ENCODE results near the gene KIF3C.
A peak's percentile ranks its signal among the peaks of the same experiment; 100 is the strongest.
"Not testable (repeated sequence)": the region's sequence is repeated elsewhere in the genome, so short reads cannot be mapped to it uniquely, and the experiment has no call there.

The KIF3C gene

DNA sequence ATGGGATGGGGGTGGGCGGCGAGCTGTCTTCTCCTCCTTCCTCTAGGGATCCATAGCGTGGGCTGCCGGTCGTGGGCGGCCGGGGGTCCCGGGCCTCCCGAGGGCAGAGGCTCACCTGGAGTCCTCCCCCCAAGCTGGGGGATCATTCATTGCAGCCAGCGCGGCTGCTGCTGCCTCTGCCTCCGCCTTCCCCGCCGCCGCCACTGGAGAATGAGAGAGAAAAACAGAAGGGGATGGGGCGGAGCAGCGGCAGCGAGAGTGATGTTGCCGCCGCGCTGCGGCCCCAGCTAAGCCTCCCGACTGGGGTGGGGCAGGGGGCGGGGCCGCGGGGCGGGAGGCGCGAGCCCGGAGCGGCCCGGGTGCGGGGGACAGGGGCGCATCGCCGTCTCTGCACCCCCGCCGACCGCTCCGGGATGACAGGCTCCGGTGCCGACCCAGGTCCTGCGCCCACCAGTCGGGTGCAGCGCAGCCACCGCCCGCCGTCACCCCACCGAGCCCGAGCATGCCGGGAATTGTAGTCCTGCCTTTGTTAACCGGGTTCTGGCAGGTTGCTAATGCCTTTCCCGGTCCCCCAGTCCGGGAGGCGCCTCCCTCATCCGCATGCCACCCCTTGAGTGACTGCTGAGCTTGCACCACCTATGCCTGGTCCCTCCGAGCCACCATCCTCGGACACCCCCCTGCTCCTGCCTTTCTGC, at the start of gene KIF3C:
Gene KIF3C (minus strand): TSS at position 225 of the 695 bp plus-strand sequence. CDS start 580 bp downstream, outside the sequence.
- peak; percentile 91 to 95 (median 93) for DNase-seq

DNA sequence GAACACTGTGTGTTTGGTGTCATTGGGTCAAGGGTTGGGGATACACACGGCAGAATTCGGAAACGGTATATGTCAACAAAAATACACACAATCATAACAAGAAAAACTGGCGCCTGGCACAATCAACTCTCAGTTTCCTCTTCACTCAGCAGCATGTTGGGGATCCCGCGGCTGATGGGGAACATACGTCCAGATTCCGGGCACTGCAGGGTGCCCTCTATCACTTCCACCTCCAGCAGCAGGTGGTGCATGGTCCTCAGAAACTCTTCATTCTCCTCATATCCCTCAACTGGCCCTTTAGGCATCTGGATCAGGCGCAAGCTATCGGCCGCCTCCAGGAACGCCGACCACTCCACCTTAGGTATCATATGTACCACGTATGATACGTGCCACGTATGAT, 45.8 kb upstream of the KIF3C start:
- DNase-seq: not testable (repeated sequence)

DNA sequence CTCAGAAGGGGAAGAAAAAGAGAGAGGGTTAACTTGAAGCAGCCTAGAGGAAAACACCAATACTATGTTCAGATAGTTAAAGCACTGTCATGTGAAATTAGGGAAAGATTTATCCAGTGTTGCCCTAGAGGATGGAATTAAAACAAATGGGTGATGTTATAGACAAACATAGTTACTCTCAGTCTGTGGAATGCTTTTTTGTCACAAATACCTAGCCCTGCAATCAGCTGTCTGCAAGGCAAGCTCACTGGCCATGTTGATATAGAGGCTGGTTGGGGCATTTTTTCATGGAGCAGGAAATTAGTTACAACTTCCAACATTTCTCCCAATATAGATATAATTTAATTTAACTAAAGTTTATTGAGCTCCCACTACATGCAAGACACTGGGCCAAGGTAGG, 43.2 kb upstream of the KIF3C start:
- no peak for DNase-seq

DNA sequence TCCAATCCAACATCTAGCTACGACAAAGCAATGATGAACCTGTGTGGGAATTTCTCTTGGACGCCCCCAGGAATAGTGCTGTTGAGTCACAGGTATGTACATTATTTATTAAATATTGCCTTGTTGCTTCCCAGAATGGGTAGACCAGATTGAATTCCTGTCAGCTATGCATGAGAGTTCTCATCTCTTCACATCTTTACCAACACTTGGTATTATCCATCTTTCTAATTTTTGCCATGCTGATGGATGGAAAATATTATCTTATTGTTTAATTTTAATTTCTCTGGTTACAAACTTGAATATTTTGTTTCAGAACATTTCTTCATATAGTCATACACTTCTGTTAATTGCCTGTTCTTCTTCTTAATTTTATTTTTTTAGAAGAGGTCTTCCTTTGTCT, 42.0 kb upstream of the KIF3C start:
- DNase-seq: no peak

DNA sequence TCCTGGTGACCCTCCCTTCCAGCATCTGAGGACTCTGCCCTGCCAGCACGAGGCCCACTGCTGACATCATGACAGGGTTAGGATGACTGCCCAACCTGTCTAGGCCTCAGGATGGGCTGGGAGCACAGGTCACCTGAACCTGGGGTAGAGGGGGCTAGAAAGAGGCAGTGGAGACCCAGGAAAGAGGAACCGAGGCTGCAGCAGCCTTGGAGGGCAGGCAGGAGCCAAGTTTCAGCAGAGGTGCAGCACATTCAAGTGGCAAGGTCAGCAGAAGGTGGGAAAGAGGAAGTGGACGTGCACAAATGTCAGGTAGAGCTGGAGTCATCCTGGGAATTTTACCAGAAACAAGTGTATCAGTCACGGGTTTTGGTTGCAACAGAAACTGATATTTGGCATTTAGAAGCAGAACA, 37.9 kb upstream of the KIF3C start:
- no peak for DNase-seq

DNA sequence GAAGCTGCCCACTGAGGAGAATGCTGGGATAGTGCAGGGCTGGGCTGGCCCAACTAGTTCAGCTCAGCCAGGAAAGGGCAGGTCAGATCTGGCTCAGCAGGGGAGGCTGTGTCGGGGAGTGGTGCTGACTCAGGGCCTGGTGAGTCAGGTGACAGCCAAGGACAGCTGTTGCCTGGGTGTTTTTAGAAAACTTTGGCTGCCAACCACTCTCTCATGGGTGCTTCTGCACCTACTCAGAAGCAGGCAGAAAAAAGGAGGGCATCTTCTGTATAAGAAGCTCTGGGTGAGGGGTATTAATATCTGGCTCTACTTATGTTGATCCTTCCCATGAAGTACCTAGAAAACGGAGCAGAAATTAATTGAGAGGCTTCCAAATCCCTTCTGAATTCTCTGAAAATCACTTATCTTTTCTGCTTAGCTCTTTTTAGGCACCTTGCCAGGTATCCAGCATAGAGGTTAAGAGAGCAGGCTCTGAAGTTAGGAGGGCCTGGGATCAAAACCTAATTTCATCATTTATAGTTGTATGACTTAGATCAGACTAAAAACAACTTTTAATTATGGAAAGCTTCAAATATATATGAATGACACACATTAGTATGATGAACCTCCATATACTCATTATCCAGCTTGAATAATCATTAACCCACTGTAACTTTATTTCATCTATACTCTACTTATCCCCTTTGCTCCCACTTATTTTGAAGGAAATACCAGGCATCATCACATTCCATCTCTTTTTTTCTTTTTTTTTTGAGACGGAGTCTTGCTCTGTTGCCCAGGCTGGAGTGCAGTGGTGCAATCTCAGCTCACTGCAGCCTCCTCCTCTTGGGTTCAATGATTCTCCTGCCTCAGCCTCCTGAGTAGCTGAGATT, 36.1 kb upstream of the KIF3C start:
- peak; percentile 21 to 61 (median 34) for DNase-seq

DNA sequence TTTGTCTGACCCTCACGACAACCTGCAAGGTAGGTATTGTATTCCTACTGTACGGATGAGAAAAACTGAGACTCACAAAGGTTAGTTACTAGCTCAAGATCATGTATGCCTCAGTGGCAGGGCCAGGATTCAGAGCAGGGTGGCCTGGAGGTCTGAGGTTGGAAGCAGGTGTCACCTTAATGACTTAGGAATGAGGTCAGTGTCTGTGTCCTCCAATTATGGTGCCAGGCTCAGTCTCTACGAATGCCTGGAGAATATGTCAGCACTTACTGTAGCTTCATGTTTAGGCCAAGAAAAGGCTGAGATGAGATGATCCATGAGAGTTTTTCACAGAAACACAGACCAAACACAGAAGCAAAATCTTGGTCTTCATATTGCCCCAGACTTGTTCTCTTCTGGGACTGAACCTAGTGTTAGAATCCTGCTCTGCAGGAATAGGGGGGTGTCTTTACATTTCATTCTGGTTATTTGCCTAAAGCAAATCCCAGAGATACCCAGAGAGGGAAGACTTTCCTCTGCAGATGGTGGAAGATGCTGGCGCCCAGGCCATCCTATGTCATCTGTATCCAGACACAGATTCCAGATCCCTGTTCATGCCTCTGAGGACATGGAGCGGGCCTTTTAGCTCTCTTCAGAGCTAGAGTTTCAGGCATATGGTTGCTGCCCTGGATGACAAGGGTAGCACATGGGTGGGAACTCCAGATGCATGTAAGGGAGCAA, 35.3 kb upstream of the KIF3C start:
- no peak for DNase-seq

DNA sequence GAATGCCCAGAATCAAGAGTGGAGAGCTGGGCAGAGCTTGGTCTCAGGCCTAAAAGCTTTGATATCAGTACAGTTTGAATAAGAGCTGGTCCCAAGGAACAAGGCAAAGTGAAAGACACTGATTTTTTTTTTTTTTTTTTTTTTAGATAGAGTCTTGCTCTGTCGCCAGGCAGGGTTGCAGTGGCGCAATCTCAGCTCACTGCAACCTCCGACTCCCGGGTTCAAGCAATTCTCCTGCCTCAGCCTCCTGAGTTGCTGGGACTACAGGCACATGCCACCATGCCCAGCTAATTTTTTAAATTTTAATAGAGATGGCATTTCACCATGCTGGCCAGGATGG, 34.4 kb upstream of the KIF3C start:
- not testable (repeated sequence) for DNase-seq

DNA sequence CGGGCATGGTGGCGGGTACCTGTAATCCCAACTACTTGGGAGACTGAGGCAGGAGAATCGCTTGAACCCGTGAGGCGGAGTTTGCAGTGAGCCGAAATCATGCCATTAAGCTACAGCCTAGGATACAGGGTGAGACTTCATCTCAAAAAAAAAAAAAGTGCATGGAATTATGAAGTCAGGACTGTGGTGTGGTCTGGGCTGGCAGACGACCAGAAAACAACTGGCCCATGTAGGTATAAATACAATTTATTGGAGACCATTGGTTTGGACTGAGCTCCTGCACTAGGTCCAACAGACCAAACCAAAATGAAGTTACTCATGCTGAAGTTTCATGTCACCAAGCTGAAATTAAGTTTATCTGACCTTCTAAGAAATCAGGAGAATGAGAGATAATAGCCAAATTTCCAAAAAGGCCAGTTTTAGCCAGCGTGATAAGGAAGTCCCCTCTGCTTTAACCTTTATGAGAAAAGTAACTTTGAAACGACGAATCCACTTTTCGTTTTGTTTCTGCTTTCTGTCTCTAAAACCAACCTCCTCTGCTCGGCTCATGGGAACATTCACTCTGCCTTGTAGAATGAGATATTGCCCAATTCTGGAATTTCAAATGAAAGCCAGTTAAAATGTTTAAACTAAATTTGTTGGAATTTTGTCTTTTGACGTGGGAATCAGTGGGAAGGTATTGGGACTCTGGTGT, 33.9 kb upstream of the KIF3C start:
- DNase-seq: no peak

DNA sequence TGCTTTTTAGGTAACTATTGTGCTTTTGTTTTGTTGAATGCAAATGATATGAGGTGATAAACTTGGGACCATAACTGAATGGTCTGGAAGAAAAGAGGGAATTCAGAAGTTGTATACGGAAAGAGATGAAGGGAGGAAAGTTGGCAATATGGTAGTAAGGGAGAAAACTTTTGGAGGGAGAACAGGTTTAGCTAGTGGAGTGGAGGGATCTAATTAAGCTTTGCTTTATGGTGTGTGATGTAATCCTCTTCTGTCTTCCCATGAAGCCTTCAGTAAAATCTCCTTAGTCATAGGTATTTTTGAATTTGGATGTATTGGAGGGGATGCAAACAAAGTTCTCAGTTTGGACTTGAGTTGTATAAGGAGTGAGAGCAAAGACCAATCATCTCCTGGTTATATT, 31.4 kb upstream of the KIF3C start:
- no peak for DNase-seq

DNA sequence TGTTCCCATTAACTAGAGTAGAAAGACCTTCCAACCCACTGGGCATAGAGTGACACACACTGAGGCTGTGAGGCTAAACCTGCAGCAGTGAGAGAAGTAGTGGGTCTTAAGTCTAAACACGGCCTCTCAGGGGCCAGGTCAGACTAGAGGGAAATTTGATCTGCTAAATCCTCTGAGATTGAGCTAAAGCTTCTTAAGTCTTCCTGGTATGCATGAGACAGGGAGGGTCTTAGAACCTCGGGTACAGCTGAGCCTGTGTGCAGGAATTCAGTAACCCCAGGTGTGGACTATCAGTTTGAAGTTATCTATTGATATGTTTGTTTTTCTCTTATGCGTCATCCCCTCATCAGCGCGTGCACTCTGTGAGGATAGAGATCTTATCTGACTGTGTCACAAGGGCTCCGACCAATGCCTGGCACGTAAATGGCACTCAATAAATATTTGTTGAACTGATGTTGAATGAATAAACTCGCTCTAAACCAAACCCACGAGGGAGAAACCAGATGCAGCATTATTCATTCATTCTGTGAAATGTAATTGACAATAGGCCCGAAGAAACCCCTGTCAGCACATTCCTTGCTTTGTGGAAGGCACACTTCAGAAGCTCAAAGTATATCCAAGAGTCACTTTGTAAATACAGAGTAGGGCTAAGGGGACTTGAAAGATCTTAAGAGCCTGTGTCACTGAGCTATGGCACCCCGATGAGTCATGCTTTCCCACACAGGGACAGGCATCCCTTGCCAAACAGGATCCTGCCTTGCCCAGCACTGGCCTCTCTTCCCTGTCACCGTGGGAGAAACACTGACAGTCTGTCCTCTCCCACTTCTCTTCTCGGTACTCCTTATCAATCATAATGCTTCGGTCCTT, 29.9 kb upstream of the KIF3C start:
- peak in 2 of 3 experiments; percentile 43 to 46 for DNase-seq

DNA sequence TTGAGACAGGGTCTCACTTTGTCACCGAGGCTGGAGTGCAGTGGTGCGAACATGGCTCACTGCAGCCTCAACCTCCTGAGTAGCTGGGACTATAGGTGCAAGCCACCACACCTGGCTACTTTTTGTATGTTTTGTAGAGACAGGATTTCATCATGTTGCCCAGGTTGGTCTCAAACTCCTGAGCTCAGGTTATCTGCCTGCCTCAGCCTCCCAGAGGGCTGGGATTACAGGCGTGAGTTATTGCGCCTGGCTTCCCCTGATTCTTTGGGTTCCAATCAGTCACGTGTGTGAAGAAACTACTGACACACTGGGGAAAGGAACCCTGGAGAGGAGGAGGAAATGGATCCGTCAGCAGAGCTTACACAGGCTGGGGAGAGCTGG, 29.3 kb upstream of the KIF3C start:
- DNase-seq: no peak

DNA sequence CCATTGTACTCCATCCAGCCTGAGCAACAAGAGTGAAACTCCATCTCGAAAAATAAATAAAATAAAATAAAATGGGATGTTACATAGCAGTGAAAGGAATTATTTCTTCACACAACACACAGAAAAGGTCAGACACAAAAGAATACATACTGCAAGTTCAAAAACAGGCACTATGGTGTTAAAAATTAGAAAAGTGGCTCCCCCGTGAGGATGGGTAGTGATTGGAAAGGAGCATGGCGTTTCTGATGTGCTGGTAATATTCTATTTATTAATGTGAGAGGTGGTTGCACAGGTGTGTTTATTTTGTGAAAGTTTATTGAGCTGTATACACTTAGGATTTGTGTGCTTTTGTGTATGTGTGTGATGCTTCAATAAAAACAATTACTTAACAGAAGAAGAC, 28.6 kb upstream of the KIF3C start:
- no peak for DNase-seq

DNA sequence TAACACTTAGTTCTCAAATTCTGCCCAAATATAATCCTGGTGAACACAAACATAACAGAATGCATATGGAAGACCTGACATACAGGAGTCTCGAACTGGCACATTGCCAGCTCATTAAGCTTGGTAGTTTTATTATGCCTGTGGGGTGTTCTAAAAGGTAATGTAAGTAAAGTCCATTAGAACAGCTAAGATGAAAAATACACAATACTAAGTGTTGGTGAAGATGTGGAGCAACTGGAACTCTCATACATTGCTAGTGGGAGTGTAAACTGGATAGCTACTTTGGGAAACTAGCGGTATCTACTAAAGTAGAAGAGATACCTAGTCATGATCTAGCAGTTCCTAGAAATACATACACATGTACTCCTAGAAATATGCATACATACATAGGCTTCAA, 27.3 kb upstream of the KIF3C start:
- no peak for DNase-seq

DNA sequence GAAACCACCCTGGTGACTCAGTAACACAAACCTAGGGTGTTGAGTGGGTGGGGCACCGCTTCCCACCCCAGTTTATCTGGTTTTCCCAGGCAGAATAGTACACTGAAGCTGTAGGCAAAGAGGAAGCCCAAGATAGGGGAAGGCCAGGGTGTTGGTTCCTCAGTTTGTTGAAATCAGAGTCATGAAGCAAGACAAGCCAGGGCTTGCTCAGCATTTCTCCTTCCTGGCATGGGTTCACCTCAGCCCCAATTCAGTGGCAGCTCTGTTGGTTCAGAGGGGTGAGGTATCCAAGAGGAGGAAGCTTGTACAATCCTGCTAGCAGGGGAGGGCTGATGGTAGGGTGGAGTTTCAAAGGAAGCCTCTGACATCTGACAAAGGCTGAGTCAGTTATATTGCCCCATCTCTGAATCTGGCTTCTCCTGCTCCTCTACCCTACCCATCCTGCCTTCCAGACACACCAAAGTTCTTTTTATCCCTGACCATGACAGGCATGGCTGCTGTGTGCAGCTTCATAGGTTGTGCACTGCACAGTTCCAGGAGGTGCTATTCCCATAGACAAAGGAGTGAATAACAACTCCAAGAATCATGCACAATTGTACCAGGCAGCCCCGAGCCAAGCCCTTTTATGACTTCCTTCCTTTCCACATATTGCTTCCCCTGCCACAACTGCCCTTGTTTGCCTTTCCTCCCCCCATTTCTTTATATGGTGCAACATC, 26.7 kb upstream of the KIF3C start:
- DNase-seq: no peak

DNA sequence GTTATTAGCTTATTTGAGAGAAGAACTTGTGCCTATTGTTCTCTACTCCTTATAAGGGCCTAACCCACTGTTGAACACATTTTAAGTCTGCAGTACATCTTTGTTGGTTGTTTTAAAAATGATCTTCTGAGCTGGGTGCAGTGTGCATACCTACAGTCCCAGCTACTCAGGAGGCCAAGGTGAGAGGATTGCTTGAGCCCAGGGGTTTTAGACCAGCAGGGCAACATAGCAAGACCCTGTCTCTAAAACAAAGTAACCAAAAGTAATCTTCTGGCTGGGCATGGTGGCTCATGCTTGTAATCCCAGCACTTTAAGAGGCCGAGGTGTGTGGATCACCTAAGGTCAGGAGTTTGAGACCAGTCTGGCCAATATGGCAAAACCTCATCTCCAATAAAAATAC, 25.8 kb upstream of the KIF3C start:
- no peak for DNase-seq

DNA sequence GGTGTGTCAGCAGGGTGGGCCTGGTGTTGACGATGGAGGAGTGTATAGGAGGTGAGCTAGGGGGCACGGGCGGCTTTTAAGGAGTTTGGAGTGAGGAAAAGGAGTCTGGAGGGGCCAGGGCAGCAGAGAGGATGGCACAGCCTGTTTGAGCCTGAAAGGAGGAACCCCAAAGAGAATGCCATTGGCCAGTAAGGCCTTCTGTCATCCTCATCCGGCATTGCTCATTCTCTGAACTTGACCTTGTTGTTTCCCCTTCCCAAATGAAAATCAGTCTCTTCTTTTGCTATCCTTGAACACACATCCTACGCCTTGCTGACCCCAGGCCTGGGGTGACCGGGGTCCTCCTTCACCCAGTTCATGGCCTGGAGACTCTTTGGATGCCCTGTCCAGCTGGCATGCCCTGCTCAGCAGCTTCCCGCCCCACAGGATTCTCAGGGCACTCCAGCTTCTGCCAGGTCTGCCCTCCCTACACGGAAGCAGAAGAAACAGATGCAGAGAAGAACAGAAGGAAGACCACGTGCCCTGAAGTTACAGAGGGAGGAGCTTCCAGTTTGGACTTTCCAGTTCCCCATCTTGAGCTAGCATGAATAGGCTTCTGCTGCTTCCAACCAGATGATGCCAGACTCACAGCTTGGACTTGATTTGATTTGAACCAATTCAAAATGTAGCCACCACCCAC, 20.5 kb upstream of the KIF3C start:
- DNase-seq: no peak

DNA sequence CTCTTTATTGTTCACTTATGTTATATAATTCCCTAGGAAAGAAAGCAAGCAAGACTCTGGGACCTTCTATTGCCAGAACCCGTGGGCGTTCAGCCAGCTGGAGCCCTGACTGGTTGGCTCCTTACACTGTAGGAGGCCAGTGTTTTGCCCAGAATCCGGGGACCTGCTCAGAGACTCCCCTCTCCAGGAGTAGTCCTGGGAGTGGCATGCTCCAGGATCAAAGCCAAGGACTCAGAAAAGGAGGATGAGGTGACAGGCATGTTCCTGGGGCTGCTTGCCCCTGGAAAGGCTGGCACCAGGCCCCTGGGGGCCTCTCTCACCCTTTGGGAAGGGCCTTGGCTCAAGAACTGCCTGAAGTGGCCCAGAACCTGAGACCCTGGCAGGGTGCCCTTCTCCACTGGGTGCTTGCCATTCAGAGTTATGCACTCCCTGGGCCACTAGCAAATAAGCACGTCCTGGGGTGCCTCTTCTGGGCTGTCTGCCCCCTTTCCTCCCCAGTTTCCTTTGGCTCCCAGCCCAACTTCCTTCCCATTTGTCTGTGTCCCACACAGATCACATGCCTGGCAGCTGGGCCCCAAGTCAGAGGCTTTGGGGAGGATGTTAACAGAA, 19.6 kb upstream of the KIF3C start:
- no peak for DNase-seq

DNA sequence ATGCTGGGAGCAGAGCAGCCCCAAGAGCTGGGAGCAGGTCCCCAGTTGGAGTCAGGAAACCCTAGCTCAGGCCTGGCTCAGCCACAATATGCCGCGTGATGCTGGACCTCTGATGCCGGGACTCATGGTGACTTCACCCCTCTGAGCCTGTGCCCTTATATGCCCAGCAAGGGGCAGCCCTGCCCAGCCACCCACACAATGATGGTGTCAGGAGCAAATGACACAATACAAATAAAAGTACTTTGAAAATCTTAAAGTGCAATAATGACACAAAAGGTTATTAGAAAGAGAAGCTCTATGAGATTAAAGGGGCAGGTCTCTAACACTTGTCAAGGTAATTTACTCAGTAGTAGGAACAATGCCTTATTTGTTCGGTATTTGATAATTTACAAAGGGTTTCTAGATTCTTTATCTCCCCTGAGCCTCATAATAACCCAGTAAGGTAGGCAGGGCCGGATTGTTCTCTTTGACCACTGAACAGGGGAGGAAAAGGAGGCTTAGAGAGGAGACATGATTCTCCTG, 18.3 kb upstream of the KIF3C start:
- DNase-seq: peak in 1 of 3 experiments; percentile 52

DNA sequence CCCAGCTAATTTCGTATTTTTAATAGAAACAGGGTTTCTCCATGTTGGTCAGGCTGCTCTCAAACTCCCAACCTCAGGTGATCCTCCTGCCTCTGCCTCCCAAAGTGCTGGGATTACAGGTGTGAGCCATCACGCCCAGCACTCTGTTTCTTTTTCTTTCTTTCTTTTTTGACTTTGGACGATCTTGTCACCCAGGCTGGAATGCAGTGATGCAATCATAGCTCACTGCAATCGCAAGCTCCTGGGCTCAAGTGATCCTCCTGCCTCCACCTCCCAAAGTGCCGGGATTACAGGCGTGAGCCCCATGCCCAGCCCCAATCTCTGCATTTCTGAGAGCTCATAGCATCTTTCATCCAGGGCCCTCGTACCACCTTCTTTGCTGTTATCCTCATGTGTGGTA, 17.1 kb upstream of the KIF3C start:
- DNase-seq: not testable (repeated sequence)
